ENCODE results near the gene C19orf67. TPM values are rescaled to one million over a fixed set of nuclear protein-coding genes. Genes with fewer than 3 reads are reported as not detected.
A peak's percentile ranks its signal among the peaks of the same experiment; 100 is the strongest.

The C19orf67 gene
- total RNA-seq, 6 experiments from 2014 or later, result not detected

DNA sequence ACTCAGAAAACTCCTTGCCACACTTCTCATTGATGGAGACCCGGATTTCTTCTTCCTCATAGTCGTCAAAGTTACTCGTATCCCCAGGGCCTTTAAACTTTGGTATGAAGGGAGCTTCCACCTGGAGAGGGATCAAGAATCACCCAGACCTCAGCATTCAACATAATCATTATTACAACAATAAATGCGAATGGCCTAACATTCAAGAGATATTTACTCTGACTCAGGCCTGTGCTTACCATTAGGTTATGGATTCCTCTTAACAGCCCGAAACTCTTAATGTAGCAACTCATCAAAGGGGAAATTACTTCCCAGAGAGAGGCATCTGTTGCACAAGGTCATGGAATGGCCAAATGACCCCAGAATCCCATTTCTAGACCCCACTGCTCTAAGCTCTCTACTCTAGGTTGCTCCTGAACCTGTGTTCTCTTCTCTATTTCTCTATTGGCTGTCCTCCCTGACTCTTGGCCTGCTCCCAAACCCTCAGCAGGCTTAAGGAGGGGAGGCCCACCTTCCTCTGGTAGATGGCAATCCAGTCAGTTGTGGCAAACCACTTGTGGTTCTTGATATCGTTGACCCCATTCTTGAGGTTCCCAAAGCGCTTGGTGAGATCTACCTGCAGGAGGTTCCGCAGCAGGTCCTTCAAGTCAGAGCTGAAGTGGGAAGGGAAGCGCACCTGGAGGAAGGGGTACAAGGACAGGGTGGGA, 7.7 kb upstream of the C19orf67 start:
- Mint-ChIP-seq H3K27ac (no peak overlapping the region), H3K36me3 (ENCODE audit: low read depth) (peaks cover 35% of the 10 kb centered on the region), H3K4me1 (ENCODE audit: low read depth) (peaks cover 15% of the 10 kb centered on the region), H3K9me3 (peaks cover 20% of the 10 kb centered on the region), H3K27me3 (ENCODE audit: insufficient read depth) (peaks cover 5% of the 10 kb centered on the region), H3K4me3 (no peak overlapping the region; the same call in 1 of the 2 replicates)
- TF ChIP-seq CTCF (IDR thresholded peaks at IDR 0.05), result no peak
- DNase-seq, result no peak

DNA sequence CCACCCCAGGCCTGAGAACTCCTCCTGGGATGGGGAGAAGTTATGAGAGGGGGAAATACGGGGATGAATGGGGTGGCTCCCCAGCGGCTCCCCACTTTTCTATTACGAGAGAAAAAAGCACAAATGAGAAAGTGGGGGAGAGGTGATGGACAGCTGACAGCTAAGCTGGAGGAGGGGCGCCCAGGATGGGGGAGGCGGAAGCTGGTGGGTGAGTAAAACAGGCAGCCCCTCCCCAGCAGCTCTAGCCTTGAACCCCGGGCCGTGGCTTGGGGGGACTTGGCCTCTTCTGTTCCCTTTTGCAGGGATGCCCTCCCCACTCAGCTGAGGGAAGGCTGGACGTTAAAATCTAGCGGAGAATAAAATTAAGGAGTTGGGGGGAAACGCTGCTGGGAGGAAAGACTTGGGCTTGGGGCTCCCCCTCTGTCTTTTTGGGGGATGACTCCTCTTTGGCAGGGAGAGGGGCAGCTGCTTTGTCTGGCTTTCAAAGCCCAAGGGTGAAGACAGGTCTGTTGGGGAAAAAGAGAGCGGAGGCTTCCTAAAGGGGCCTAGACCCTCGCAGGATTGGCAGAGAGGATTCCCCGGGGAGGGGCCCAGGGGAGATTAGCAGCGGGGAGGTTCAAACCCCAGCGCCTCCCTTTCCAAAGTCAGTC, 6.4 kb upstream of the C19orf67 start:
- peaks cover 28% of the 10 kb centered on the region for H3K36me3 Mint-ChIP-seq (ENCODE audit: low read depth)
- H3K4me3 Mint-ChIP-seq, result peak overlapping the region; percentile 93
- no peak for TF ChIP-seq CTCF (IDR thresholded peaks at IDR 0.05)
- DNase-seq, result no peak
- H3K27me3 Mint-ChIP-seq (ENCODE audit: insufficient read depth), result peaks cover 5% of the 10 kb centered on the region
- H3K9me3 Mint-ChIP-seq, result peaks cover 20% of the 10 kb centered on the region
- peak overlapping the region; percentile 83 for H3K27ac Mint-ChIP-seq
- peaks cover 15% of the 10 kb centered on the region for H3K4me1 Mint-ChIP-seq (ENCODE audit: low read depth)

DNA sequence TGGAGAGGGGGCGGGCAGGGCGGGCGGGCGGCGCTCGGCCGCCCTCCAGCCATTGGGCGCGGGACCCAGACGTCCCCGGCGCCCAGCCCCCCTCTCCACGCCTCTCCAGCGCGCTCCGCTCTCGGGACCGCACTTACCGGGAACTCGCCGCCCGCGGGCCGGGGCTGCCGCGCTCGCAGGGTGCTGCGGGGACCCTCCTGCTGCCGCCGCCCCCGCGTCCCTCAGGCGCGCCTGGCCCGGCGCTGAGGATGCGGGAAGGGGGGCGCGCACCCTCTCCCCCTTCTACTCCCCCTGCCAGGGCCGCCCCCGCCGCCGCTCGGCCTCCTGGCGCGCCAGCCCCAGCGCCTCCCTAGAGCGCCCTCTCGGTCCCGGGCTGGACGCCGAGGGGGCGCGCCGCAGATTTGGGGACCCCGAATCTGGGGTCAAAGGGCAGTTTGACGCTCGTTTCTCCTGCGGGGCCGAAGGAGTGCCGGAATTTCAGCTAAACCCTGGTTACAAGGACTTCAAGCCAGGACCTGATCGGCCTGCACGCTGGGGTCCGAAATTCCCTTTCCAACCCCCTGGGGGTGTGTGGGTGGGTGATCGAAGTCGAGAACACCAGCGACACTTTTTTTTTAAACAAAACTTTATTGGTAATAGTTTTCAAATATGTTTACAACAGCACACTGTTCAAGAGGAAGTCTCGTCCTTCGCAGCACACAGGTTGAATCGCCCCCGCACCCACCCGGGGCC, 5.7 kb upstream of the C19orf67 start:
- Mint-ChIP-seq H3K36me3 (ENCODE audit: low read depth) (peaks cover 24% of the 10 kb centered on the region), H3K9me3 (peaks cover 20% of the 10 kb centered on the region), H3K4me3 (peak overlapping the region; percentile 93), H3K27me3 (ENCODE audit: insufficient read depth) (peaks cover 5% of the 10 kb centered on the region), H3K27ac (peak overlapping the region; percentile 83), H3K4me1 (ENCODE audit: low read depth) (peaks cover 15% of the 10 kb centered on the region)
- peak; percentile 61 for TF ChIP-seq CTCF (IDR thresholded peaks at IDR 0.05)
- peak; percentile 43 for DNase-seq

GRCh38 chr19:14090509-14091080, 5.0 kb upstream of the C19orf67 start, which contains the start of gene SAMD1:
Gene SAMD1 (minus strand): TSS chr19:14090751.
- H3K9me3 Mint-ChIP-seq, result peaks cover 20% of the 10 kb centered on the region
- no peak for TF ChIP-seq CTCF (IDR thresholded peaks at IDR 0.05)
- H3K4me3 Mint-ChIP-seq, result peak within 1 kb of the TSS; percentile 93
- peaks cover 24% of the 10 kb centered on the region for H3K36me3 Mint-ChIP-seq (ENCODE audit: low read depth)
- peak within 1 kb of the TSS; percentile 83 for H3K27ac Mint-ChIP-seq
- DNase-seq, result peak; percentile 53
- peaks cover 5% of the 10 kb centered on the region for H3K27me3 Mint-ChIP-seq (ENCODE audit: insufficient read depth)
- H3K4me1 Mint-ChIP-seq (ENCODE audit: low read depth), result peaks cover 15% of the 10 kb centered on the region

GRCh38 chr19:14089662-14090508, 4.3 kb upstream of the C19orf67 start:
- peak overlapping the region; percentile 84 for H3K4me3 Mint-ChIP-seq
- peaks cover 19% of the 10 kb centered on the region for H3K9me3 Mint-ChIP-seq
- no peak; the same call in 1 of the 2 replicates for TF ChIP-seq CTCF (IDR thresholded peaks at IDR 0.05)
- peaks cover 22% of the 10 kb centered on the region for H3K36me3 Mint-ChIP-seq (ENCODE audit: low read depth)
- peaks cover 15% of the 10 kb centered on the region for H3K4me1 Mint-ChIP-seq (ENCODE audit: low read depth)
- peak; percentile 50 for DNase-seq
- H3K27me3 Mint-ChIP-seq (ENCODE audit: insufficient read depth), result peaks cover 5% of the 10 kb centered on the region
- peak overlapping the region; percentile 77 for H3K27ac Mint-ChIP-seq

Data from HFFc6 (cell line).